ENCODE data around the gene OBP2B. TPM values are rescaled to one million over a fixed set of nuclear protein-coding genes. Genes with fewer than 3 reads are reported as not detected.
"Not testable (repeated sequence)": the region's sequence is repeated elsewhere in the genome, so short reads cannot be mapped to it uniquely, and the experiment has no call there.

Gene OBP2B, protein sequence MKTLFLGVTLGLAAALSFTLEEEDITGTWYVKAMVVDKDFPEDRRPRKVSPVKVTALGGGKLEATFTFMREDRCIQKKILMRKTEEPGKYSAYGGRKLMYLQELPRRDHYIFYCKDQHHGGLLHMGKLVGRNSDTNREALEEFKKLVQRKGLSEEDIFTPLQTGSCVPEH
- total RNA-seq (2022) (not detected in 2 replicates), Bru-seq, nascent RNA (not detected), BruChase-seq, experiment 1, labeled RNA remaining after a 6-hour chase (not detected), BruChase-seq, experiment 2, labeled RNA remaining after a 2-hour chase (not detected)
- long read RNA-seq, result 0 reads

DNA sequence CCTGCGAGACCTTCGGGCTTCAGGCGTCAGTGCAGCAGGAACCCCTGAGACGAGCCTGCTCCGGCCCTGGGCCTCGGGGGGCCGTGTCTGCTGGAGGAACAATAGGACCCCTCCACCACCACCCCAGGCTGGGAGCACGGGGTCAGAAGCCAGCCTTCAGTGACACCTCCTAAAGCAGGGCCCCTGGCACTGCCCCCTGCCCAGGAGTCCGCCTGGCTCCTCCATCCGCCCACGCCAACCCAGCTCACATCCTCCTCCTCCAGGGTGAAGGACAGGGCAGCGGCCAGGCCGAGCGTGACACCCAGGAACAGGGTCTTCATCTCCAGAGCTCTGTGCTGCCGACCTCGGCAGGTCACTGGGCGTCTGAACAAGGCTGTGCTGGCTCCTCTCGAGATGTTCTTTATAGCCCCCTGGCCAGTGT lies at the start of gene OBP2B:
Gene OBP2B (minus strand): TSS at position 371 of the 421 bp plus-strand sequence. CDS start 51 bp downstream, at position 320.
- POLR2A ChIA-PET; H3K36me3 Mint-ChIP-seq (ENCODE audit: insufficient read depth, unreplicated experiment); H3K27ac Mint-ChIP-seq (ENCODE audit: low read depth, unreplicated experiment); H3K9me3 Mint-ChIP-seq (ENCODE audit: unreplicated experiment); intact Hi-C loops (cut with micrococcal nuclease); CTCF ChIA-PET; H3K4me1 Mint-ChIP-seq (ENCODE audit: insufficient read depth, unreplicated experiment); BruUV-seq (replicated peaks); H3K4me3 Mint-ChIP-seq (ENCODE audit: unreplicated experiment); DNase-seq (ENCODE audit: unreplicated experiment): not testable (repeated sequence)
- peaks cover 28% of the 10 kb centered on the region for H3K27me3 Mint-ChIP-seq (ENCODE audit: insufficient read depth, unreplicated experiment)

DNA sequence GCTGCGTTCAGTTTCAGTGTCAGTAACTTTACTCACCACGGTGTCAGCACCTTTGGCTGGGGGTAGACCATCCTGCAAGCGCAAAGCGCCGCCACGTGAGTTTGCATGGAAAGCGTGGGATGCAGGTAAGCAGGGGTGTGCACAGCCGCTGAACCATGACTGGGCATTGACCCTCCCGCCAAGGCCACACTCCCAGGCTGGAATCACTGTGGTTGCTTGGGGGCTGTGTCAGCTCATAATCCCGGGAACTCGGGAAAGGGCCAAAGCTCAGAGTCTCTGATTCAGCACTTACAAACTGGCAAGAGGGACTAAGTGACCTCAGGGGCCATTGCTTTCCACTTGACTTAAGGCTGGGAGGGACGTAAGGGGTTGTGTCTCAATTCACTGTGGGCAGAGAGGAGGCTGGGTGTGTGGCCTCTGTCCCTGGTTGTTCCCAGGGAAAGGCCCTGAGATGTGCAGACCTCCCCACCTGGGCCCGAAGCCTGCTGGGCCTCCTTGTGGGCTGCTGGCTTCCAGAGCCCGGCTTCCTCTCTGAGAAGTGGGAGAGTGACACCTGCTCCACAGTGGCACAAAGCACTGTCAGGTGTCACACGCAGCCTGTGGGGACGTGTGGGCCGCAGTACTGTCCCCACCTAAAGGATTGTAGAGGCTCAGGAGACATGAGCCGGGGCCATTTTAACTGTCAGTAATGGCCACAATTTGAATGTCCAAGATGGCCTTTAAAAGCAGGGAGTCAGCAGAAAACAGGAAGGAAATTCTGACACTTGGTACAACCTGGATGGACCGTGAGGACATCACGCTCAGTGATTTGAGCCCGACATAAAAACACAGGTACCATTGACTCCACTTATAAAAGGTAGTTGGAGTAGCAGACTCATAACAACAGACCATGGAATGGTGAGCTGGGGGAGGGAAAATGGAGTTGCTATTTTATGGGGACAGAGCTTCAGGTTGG lies 49.3 kb upstream of the OBP2B start:
- CTCF ChIA-PET, result no interaction called here
- Mint-ChIP-seq H3K9me3 (ENCODE audit: unreplicated experiment) (no peaks in the 10 kb centered on the region), H3K27ac (ENCODE audit: low read depth, unreplicated experiment) (no peak overlapping the region), H3K36me3 (ENCODE audit: insufficient read depth, unreplicated experiment) (no peaks in the 10 kb centered on the region), H3K4me3 (ENCODE audit: unreplicated experiment) (no peak overlapping the region), H3K27me3 (ENCODE audit: insufficient read depth, unreplicated experiment) (no peaks in the 10 kb centered on the region), H3K4me1 (ENCODE audit: insufficient read depth, unreplicated experiment) (no peaks in the 10 kb centered on the region)
- TF ChIP-seq, protein P1, sequence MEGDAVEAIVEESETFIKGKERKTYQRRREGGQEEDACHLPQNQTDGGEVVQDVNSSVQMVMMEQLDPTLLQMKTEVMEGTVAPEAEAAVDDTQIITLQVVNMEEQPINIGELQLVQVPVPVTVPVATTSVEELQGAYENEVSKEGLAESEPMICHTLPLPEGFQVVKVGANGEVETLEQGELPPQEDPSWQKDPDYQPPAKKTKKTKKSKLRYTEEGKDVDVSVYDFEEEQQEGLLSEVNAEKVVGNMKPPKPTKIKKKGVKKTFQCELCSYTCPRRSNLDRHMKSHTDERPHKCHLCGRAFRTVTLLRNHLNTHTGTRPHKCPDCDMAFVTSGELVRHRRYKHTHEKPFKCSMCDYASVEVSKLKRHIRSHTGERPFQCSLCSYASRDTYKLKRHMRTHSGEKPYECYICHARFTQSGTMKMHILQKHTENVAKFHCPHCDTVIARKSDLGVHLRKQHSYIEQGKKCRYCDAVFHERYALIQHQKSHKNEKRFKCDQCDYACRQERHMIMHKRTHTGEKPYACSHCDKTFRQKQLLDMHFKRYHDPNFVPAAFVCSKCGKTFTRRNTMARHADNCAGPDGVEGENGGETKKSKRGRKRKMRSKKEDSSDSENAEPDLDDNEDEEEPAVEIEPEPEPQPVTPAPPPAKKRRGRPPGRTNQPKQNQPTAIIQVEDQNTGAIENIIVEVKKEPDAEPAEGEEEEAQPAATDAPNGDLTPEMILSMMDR (IDR thresholded peaks at IDR 0.05; ENCODE audit: unreplicated experiment), result no peak
- no peak for DNase-seq (ENCODE audit: unreplicated experiment)
- POLR2A ChIA-PET, result no interaction called here
- BruUV-seq (replicated peaks), result no TSS peak
- intact Hi-C loops (cut with micrococcal nuclease), result no loop called here

DNA sequence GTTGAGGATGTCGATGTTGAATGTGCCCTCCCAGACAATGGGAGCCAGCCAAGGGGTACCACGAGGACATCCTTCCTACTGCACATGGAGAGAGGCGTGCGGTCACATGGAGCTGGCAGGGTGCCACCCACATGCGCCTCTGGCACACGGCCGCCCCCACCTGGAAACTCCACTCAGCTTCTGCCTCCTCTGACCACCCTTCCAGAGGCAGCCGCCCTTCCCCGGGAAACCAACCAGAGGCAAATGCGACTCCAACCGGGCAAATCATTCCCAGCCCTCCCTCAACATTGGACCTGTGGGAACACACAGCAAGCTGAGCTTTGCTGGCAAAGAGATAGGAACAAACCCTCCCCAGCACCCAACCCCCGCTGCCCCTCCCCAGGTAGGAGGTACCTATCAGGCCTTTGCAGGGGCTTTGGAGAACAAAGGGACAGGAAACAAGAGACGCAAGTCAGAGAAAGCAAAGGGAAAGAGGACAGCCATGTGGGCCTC lies 48.5 kb upstream of the OBP2B start:
- CTCF ChIA-PET, result no interaction called here

DNA sequence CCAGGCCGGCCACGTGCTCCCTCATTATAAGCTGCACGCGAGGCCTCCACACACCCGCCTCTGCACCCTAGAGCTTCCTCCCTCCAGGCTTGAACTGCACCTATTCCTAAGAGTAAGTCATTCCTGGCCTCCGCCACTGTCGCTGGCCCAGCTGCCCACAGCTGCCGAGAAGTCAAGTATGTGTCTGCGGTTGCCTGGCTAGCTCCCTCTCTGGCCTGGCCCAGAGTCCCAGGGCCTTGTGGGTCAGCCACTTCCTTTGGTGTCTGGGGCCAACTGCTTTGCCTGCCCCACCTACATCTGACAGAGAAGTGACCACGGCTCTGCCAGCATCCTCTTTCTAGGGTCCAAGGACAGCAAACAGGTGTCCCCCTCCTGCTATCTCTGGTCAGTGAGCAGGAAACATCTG lies 47.6 kb upstream of the OBP2B start:
- DNase-seq (ENCODE audit: unreplicated experiment), result no peak
- H3K4me1 Mint-ChIP-seq (ENCODE audit: insufficient read depth, unreplicated experiment), result no peaks in the 10 kb centered on the region
- no peaks in the 10 kb centered on the region for H3K27me3 Mint-ChIP-seq (ENCODE audit: insufficient read depth, unreplicated experiment)
- H3K36me3 Mint-ChIP-seq (ENCODE audit: insufficient read depth, unreplicated experiment), result no peaks in the 10 kb centered on the region
- POLR2A ChIA-PET, result no interaction called here
- TF ChIP-seq, protein P1 (IDR thresholded peaks at IDR 0.05; ENCODE audit: unreplicated experiment), result no peak
- H3K4me3 Mint-ChIP-seq (ENCODE audit: unreplicated experiment), result no peak overlapping the region
- no TSS peak for BruUV-seq (replicated peaks)
- no peaks in the 10 kb centered on the region for H3K9me3 Mint-ChIP-seq (ENCODE audit: unreplicated experiment)
- no peak overlapping the region for H3K27ac Mint-ChIP-seq (ENCODE audit: low read depth, unreplicated experiment)
- CTCF ChIA-PET, result interaction anchor here (0.6 kb wide), 1 partner anchor 64 kb away, joined by 3 read pairs; no protein-coding TSS in a partner anchor
- intact Hi-C loops (cut with micrococcal nuclease), result no loop called here

More for the DNA sequence above, 48.5 kb upstream of the OBP2B start:
- Mint-ChIP-seq H3K4me1 (ENCODE audit: insufficient read depth, unreplicated experiment) (no peaks in the 10 kb centered on the region), H3K9me3 (ENCODE audit: unreplicated experiment) (no peaks in the 10 kb centered on the region), H3K27me3 (ENCODE audit: insufficient read depth, unreplicated experiment) (no peaks in the 10 kb centered on the region), H3K27ac (ENCODE audit: low read depth, unreplicated experiment) (no peak overlapping the region), H3K36me3 (ENCODE audit: insufficient read depth, unreplicated experiment) (no peaks in the 10 kb centered on the region), H3K4me3 (ENCODE audit: unreplicated experiment) (no peak overlapping the region)
- TF ChIP-seq, protein P1 (IDR thresholded peaks at IDR 0.05; ENCODE audit: unreplicated experiment), result no peak
- BruUV-seq (replicated peaks), result no TSS peak
- DNase-seq (ENCODE audit: unreplicated experiment), result no peak
- intact Hi-C loops (cut with micrococcal nuclease), result no loop called here
- POLR2A ChIA-PET, result no interaction called here

Measured in MCF 10A (cell line).